HG03097 (cell line): ENCODE data around the gene MORC4.
"Not testable (repeated sequence)": the region's sequence is repeated elsewhere in the genome, so short reads cannot be mapped to it uniquely, and the experiment has no call there.

Experiments
- ATAC-seq: cut with Tn5 transposase; IDR thresholded peaks from one replicate; pipeline ENCODE4 v1.9.1; 2021; ENCODE audit not compliant: unreplicated experiment, low FRiP score

MORC4 gene

DNA sequence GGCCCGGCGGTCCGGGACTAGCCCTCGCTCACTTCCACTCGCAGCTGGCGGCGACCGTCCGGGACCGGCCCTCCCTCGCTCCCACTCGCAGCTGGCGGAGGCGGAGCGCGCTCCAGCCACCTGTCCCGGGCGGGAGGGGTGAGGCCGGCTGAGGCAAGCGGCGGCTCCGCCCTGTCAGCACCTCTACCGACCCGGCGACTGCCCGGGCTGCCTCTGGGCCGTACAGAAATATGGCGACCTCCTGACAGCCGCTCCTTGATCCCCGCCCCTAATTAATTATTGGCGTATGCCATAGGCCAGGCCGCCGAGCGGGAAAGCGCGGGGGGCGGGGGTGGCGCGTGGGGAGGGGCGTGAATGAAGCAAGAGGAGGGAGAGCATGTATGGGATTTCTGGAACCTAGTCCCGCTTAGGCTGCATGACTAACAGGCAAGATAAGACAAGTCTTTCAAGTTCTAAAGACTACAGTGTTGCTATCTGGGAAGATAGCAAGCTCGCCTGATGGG is at the start of gene MORC4:
Gene MORC4 (minus strand): TSS at position 200 of the 503 bp plus-strand sequence. CDS start 243 bp downstream, outside the sequence.
- ATAC-seq: peak; percentile 69

DNA sequence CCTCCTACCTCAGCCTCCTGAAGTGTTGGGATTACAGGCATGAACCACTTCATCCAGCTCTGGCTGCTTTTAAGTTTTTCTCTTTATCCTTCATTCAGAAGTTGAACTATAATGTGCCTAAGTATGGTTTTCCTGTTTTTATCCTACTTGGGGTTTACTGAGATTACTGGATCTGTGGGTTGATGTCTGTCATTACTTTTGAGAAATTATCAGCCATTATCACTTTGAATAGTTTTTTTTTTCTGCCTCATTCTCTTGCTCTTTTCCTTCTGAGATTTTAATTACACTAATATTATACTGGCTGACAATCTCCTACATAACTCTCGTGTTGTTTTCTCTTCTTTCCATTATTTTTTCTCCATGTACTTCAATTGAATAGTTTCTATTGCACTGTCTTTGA is 47.6 kb upstream of the MORC4 start:
- no peak for ATAC-seq

DNA sequence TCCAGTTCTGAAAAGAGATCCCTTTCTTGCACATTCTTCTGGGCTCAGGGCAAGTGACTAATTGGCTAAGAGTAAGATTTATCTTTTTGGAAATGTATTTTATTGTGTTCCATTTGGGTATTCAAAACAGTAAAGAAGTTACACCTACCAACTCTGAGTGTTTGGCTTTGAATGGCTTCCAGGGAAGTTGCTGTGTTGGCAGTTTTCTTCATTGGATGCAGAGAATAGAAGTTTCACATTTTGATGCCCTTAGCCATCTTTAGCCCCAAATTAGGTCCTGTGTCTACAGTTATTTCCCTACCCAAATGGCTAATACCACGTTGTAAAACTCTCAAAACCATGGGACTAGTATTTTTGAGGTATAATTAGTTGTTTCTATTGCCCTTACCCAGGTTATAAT is 29.7 kb upstream of the MORC4 start:
- ATAC-seq: no peak

DNA sequence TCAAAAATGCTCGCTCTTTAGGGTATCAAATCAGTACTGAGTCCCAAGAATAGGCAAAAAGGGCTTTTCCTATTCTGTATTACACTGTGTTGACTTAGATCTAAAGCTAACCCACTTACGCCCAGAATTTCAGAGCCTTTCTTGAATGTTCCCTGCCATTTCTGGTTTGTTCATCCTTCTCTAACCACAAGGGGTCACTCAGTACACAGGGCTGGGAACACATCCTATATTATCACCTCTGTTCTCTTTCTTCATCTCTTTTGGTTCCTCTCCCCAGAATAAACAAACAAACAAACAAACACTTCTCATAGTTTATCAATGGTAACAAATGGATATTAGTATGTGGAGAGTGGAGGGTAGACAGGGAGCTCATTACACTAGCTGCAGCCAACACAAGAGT is 25.5 kb upstream of the MORC4 start:
- no peak for ATAC-seq

DNA sequence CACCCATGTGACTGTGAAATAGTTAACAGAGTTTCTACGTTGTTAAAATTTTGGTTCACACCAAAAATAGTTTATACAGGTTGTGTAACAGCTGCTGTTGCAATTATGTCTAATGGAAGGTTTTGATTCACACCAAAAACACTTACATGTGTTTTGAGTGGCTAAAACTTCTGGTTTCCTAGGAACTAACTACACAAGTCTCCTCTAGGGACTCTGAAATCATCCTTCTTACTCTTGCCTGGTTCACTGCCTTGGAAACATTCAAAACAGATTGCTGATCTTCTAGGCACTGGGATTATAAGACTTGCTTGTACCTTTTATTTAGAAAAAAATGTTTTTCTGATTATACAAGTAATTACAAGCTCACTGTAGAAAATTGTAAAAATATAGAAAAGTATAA is 14.9 kb upstream of the MORC4 start:
- no peak for ATAC-seq

DNA sequence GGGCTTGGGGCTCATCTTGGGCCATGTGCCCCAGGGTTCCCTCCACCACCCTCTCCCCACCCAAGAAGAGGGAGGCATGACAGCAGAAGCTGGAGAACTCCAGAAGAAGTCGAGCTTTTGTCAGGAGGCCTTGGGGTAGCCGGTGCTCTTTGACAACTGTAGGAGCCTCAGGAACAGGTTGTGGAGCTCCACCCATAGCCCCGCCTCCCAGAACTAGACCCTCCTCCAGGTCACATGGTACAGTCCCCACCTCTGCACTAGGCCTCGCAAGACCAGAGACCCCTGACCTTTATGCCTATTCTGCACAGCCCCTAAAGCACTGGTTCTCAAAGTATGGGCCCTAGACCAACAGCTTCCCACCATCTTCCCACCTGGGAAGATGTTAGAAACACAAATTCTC is 8.0 kb upstream of the MORC4 start:
- ATAC-seq: no peak

DNA sequence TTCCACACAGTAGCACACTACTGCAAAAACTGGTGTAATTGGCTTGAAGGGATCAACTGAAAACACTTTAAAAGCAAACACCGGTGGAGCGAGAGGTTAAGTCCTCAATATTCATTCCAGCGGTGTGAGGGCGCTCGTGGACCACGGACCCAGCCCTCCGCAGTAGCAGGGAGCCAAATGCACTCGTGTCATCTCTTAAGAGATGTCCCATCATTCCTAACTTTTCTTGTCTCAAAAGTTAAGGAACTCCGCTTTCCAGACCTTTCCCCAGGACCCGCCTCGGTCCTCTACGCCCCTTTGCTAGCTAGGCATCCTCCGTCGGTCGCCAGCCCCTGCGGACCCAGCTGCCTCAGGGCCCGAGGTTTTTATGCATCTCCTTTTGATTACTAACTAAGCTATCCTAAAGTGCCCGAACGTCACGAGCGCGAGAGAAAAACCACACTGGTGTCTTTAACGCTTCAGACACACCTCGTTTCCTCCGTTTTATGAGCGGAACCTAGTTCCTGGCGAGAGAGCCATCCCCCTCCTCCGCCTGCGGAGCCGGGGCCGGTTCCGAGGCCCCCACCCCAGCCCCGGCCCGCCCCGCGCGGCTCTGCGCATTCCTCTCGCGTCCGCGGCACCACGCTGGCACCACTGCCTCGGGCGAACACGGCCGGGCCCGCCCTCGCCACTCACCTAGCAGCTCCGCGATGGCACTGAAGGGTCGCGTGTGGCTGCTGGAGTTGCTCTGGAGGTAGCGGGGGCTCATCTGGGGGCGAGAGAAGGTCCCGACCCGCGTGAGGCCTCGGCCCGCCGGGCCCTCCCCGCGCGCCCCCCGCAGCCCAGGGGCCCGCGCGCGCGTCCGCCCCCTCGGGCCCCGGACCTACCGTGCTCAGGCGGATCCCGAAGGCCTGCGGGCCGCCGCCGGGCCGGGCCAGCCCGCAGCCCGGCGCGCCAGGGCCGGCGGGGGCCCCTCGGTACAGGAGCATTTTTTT is 723 bp downstream of the MORC4 start:
- peak; percentile 19 for ATAC-seq

DNA sequence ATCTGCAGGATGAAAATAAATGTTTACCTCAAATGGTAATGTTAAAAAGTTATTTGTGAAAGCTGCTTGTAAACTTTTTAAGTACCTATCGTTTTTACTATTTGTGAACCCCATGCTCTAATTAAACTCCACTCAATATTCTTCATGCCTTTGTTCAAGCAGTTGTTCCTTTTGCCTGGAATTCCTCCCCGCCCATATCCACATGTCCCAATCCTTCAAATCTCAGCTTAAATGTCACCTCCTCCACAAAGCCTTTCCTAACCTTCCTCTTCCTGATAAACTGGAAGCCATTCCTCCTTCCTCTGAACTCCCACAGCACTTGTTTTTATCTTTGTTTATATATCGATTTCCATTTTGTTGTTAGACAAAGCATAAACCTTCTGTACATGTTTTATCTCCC is 2.4 kb downstream of the MORC4 start:
- no peak for ATAC-seq

DNA sequence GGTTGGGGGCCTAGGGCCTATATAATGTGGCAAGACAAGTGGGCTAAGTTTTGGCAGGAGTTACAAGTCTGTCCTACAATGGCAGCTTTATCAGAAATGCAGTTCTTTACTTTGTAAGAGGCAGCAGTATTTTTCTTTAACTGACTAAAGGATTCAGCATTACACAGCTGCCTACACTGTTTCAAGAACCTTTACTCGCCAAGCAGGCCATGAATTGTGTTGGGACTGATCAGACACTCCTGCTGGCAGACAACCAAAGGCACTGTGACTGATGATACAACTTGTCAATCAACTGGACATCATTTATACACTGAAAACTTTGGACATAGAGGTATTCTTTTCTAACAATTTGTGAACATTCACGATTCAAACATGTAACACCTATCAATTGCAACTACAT is 4.3 kb downstream of the MORC4 start:
- no peak for ATAC-seq

DNA sequence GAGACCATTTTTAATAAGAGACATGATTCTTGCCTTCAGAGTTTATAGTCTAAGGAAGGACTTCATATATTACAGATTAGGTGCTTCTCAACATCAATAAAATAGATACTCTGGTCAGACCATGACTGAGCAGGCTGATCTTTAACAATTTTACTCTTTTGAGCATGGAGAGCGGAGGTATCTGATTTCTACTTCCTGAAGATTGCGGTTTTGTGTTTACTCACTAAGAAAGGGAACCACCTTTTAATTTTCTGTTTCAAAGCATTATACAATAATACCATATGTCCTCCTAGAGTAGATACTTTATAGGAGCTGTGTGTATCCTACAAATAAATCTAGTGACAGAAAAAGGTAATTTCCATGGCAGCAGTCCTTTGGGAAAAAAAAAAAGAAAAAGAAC is 12.5 kb downstream of the MORC4 start:
- no peak for ATAC-seq

DNA sequence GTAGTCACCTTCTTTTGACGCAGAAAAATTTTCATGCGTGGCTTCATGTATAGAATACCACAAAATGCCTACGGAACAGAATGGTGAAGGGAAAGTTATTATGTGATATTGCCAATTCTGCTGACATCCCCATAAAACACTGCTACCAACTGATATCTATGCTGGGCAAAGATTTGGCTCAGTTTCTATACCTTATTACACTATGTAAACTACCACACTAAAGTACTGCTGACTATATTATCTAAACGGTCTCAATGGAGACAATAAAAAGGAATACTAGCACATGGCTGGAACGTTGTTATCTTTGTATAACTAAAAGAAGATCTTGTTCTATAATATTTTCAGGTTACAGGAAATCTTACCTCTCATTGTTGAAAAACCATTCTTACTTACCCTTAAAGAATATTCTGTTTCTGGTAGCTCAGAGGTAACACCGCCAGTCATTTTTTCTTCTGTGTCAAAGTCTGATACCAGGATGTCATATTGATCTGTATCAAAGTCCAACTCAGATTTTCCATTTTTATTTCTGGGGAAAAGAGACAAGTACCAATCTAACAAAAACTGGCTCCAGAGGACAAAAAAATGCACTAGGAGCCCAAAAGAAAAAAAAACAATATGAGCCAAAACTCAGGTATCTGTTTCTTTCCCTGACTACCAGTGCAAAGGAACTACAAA is 18.9 kb downstream of the MORC4 start:
- no peak for ATAC-seq

DNA sequence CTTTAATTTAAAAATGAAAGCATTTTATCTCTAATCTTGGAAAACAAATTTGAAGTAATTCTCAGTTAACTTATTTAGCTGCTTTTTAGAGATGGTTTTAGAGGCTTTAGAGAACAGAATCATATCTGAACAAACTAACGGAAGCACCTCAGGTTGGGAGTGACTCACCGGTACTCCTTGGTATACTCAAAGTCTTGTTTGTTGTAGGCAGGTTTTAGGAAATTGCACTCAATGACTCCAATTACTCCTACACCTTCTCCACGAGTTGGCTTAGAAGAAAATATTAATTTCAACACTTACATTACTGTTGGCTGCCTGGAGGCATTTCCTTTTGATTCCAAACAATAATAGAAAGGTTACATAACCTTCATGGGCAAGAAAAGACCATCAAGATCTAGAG is 23.6 kb downstream of the MORC4 start:
- ATAC-seq: no peak

DNA sequence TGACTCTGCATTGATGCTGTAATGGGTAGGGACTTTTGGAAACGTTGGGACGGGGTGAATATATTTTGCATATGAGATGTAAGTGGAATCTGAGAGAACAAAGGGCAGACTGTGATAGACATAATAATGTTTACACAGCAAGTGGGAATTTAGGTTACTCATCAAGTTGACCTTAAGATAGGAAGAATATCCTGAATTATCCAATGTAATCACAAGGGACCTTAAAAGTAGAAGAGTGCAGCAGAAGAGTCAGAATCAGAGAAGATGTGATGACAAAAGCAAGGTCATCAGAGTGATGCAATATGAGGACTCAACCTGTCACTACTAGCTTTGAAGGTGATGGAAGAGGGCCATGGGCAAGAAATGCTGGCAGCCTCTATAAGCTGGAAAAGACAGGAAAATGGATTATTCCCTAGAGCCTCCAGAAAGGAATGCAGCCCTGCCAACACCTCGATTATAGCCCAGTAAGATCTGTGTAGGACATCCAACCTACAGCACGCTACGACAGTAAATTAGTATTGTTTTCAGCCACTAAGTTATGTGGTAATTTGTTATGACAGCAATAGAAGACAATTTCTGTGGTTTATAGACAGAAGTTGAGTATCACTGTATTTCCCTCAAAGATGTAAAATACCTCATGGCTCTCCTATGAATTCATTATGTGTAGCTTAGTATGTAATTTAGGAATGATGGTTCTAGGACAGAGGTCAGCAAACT is 26.4 kb downstream of the MORC4 start:
- no peak for ATAC-seq

DNA sequence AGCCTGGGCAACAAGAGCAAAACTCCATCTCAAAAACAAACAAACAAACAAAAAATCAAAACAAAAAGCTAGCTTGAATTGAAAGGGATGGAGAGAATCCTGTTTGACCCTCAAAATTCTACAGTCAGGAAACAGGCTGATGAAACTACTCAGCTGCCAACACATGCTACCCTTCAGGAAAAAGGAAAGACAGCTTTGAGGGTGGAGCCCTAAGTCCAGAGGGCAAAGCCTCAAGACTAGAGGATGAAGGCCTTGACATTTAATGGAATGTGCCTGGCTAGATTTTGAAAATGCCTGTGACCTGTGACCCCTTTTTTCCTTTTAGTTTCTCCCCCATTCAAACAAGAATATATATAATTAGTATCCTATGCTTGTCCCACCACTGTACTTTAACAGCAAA is 27.1 kb downstream of the MORC4 start:
- no peak for ATAC-seq

DNA sequence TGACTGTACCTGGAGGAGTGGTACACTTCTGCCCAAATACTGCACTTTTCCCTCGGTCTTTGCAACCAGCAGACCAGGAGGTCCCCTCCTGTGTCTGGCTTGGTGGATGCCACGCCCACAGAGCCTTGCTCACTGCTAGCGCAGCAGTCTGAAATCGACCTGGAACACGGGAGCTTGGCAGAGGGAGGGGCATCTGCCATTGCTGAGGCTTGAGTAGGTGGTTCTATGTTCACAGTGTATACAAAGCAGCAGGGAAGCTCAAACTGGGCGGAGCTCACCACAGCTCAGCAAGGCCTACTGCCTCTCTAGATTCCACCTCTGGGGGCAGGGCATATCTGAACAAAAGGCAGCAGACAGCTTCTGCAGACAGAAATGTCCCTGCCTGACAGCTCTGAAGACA is 33.5 kb downstream of the MORC4 start:
- not testable (repeated sequence) for ATAC-seq

DNA sequence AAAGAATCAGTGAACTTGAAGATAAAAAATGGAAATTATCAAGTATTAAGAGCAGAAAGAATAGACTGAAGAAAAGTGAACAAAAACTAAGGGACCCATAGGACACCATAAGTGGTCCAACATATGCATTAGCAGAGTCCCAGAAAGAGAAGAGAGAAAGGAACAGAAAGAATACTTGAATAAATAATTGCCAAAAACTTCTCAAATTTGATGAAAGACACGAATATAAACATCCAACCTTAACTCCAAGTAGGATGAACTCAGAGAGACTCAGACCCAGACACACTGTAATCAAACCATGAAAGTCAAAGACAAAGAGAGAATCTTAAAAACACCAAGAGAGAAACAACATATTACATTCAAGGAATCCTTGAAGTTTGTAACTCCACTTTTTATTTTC is 35.7 kb downstream of the MORC4 start:
- ATAC-seq: no peak

DNA sequence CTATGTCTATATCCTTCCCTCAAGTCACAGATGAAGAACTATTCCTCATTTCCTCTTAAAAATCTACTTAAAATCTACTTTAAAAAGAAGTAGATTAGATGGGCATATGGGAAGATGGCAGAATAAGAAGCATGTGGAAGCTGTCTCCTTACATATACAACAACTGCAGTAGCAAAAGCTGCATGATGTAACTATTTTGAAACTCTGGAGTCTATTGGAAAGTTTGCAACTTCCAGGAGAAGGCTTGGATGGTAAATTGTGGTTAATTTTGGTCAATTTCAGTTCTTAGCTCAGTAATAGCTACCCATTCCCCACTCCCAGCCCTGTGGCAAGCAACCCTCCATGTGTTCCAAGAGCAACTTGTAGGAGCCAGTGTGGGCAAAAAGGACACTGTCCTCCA is 36.9 kb downstream of the MORC4 start:
- no peak for ATAC-seq

DNA sequence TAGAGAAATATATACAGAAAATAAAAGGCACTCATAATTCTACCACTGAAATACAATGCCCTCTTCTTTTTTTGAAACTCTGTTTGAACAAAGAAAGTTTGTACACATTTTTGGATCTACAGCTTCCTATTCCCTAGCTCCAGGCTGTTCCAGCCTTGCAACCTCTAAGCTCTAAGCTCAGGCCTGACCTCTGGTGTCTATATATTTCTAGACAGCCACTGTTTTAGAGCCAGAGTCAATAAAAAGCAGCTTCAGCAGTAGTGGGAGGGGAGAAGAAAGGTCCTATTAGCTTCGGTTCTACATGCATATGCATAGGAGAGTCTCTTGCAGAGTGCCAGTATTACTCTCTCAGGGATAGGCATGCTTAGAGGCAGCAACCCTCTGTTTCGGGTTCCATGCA is 40.1 kb downstream of the MORC4 start:
- no peak for ATAC-seq

DNA sequence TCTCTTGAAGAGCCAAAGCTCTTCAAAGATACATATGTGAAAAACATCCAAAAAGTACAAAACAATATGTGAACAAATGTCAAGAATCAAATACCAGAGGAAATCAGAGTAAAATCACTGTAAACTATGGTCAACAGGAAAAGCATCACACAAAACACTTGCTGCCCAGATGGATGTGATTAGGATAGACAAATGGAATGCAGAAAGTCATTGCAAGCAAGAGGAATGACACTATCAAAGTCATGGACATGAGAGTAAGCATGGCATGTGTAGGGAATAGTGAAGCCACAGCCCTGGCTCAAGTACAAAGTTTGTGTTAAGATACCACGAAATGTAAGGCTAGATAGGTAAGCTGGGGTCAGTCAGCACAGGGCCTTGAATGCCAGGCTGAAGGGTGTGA is 42.2 kb downstream of the MORC4 start:
- ATAC-seq: no peak

DNA sequence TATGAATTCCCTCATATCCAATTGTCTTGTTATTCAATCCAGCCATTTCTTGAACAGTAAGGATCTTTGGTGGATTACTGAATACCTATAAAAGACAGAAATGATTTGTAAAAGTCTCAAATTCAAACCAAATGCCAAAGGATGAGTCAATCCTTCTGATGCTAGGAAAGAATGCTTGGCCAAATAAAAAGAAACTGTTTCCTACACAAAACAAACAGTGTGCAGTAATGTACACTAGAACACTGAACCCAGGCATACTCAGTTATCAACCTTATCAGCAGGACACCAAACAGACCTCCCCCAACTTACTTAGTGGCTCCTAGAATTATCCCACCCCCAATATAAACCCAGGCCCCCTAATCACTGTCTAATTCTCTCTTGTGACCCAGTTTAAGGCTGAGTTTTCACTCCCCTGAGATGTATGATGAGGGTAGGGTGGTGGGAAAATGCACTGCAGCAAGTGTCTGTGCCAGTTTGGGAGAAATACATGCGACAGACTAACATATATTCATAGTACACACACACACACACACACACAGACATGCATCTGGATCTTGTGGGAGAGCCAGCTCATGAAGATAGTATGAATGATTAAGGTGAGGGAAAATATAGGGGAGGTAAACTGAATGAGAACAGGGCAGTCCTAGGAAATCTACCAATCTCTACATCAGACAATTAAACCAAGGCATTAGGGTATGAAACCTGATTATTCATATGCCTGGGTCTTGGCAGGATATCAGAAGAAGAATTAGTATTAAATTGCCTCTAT is 44.8 kb downstream of the MORC4 start:
- no peak for ATAC-seq
